Lung (tissue), 12 donors: Measurements from ENCODE around the gene ZNF385C. TPM values are rescaled to one million over a fixed set of nuclear protein-coding genes. Genes with fewer than 3 reads are reported as not detected.

ENCODE experiments used
- ATAC-seq: fragments of 200-7000 bp; cut with Tn5 transposase; one replicate; pipeline ENCODE4 v1.9.1; 2020; ENCODE audit warnings: moderate number of reproducible peaks; ENCODE audit not compliant: insufficient read depth, low FRiP score
- DNase-seq, 3 donors: peaks; one replicate each; pipeline ENCODE4 v3.0.0-alpha.2; 2013 to 2017
- H3K27ac ChIP-seq, 2 donors: one replicate each; pipeline ENCODE4 v1.5.1; 2013; ENCODE audit warnings: mild to moderate bottlenecking in 2 of 2, moderate library complexity in 2 of 2, control low read depth in 1 of 2, inconsistent platforms in 1 of 2, low read depth in 1 of 2, low read length in 1 of 2
- H3K27me3 ChIP-seq, 3 donors: one replicate each; pipeline ENCODE4 v1.5.1; 2013; ENCODE audit warnings: low read length in 2 of 3; ENCODE audit not compliant: control insufficient read depth in 3 of 3, insufficient read depth in 3 of 3
- H3K36me3 ChIP-seq, 4 donors: one replicate each; pipeline ENCODE4 v1.5.1; 2013; ENCODE audit warnings: low read length in 4 of 4, mild to moderate bottlenecking in 1 of 4, moderate library complexity in 1 of 4; ENCODE audit not compliant: control insufficient read depth in 4 of 4, insufficient read depth in 4 of 4
- H3K4me1 ChIP-seq, 5 donors: one replicate each; pipeline ENCODE4 v1.5.1; 2013; ENCODE audit warnings: low read length in 5 of 5, mild to moderate bottlenecking in 2 of 5, moderate library complexity in 1 of 5; ENCODE audit not compliant: control insufficient read depth in 5 of 5, insufficient read depth in 5 of 5
- H3K4me3 ChIP-seq: one replicate; pipeline ENCODE4 v1.5.1; 2013; ENCODE audit warnings: mild to moderate bottlenecking, control low read depth, moderate library complexity
- H3K9ac ChIP-seq, 2 donors: one replicate each; pipeline ENCODE4 v1.5.1; 2013; ENCODE audit warnings: low read length in 2 of 2, control low read depth in 1 of 2; ENCODE audit not compliant: insufficient read depth in 1 of 2
- H3K9me3 ChIP-seq, 4 donors: one replicate each; pipeline ENCODE4 v1.5.1; 2013; ENCODE audit warnings: low read length in 3 of 4, mild to moderate bottlenecking in 1 of 4, moderate library complexity in 1 of 4; ENCODE audit not compliant: control insufficient read depth in 4 of 4, insufficient read depth in 3 of 4
- CTCF ChIP-seq: IDR thresholded peaks from 2 replicates; pipeline ENCODE4 v1.5.1; 2012; ENCODE audit warnings: mild to moderate bottlenecking; ENCODE audit errors: control extremely low read depth, extremely low read depth
- WGBS, 2 donors: extraction: QIAGEN DNeasy Blood & Tissue Kit; methylation state at CpG; one replicate each; pipeline ENCODE4 v1.1.7; 2013; 5-methylcytosine and 5-hydroxymethylcytosine counted together
- polyA plus RNA-seq, 2 donors: library from polyadenylated mRNA; stranded (reverse); fragments of 200-250 nt; gene quantifications; one replicate each; pipeline ENCODE4 v1.2.1, GENCODE V29; 2013
- total RNA-seq, 2 donors: library from RNA; depleted of rRNA in 1 of 2; stranded (reverse); fragments of >200 nt in 1 of 2; gene quantifications; one replicate each; pipeline ENCODE4 v1.2.1, GENCODE V29; 2014 to 2021
- donor health status: control.
- donor health status: control.
- donor health status: Bipolar disorder and iron deficiency.
- donor health status: healthy.
- donor health status: DM: yes; HTN: yes; CAD: no.

ZNF385C gene
- total and polyA plus RNA-seq, 4 donors: 0.14 to 0.57 (median 0.37) TPM

GRCh38 chr17:41989702-41990419, 108.4 kb downstream of the ZNF385C start:
- H3K27ac ChIP-seq: no peak overlapping the region
- H3K27me3 ChIP-seq: no peaks in the 10 kb centered on the region
- 82 to 94% methylated on average over 5 of the region's 5 CpGs for WGBS, 2 donors
- no peak overlapping the region for H3K9ac ChIP-seq
- DNase-seq (no peak), ATAC-seq (no peak)
- no peaks in the 10 kb centered on the region for H3K9me3 ChIP-seq
- peaks cover 38 to 58% (median 42%) of the 10 kb centered on the region in 4 donors for H3K36me3 ChIP-seq
- TF ChIP-seq CTCF: no peak
- peaks cover 0 to 2% (median 0%) of the 10 kb centered on the region in 5 donors for H3K4me1 ChIP-seq
- no peak overlapping the region for H3K4me3 ChIP-seq

- Histone ChIP-seq H3K9me3 (no peaks in the 10 kb centered on the region), H3K27me3 (no peaks in the 10 kb centered on the region), H3K4me1 (peaks cover 0 to 2% (median 0%) of the 10 kb centered on the region in 5 donors), H3K36me3 (peaks cover 36 to 58% (median 46%) of the 10 kb centered on the region in 4 donors), H3K4me3 (no peak overlapping the region), H3K27ac (no peak overlapping the region), H3K9ac (no peak overlapping the region)
- ATAC-seq: no peak
- TF ChIP-seq CTCF: no peak
- 96 to 97% methylated on average over 2 of the region's 2 CpGs for WGBS, 2 donors
- no peak for DNase-seq
These were observed 109.9 kb downstream of the ZNF385C start for GRCh38 chr17:41988418-41988817.

GRCh38 chr17:41987642-41988041, 110.6 kb downstream of the ZNF385C start:
- WGBS, 2 donors: 57 to 83% methylated on average over 3 of the region's 3 CpGs
- Histone ChIP-seq H3K4me3 (no peak overlapping the region), H3K4me1 (peaks cover 0 to 2% (median 0%) of the 10 kb centered on the region in 5 donors), H3K27me3 (no peaks in the 10 kb centered on the region), H3K27ac (no peak overlapping the region), H3K36me3 (peaks cover 33 to 57% (median 46%) of the 10 kb centered on the region in 4 donors), H3K9ac (no peak overlapping the region), H3K9me3 (no peaks in the 10 kb centered on the region)
- no peak for DNase-seq
- no peak for ATAC-seq
- TF ChIP-seq CTCF: no peak
